Lung (tissue), 12 donors: ENCODE data around the gene DCAF5. TPM values are rescaled to one million over a fixed set of nuclear protein-coding genes. Genes with fewer than 3 reads are reported as not detected.

Experiments used
- ATAC-seq: fragments of 200-7000 bp; cut with Tn5 transposase; one replicate; pipeline ENCODE4 v1.9.1; 2020; ENCODE audit warnings: moderate number of reproducible peaks; ENCODE audit not compliant: insufficient read depth, low FRiP score
- DNase-seq, 3 donors: peaks; one replicate each; pipeline ENCODE4 v3.0.0-alpha.2; 2013 to 2017
- H3K27ac ChIP-seq, 2 donors: one replicate each; pipeline ENCODE4 v1.5.1; 2013; ENCODE audit warnings: mild to moderate bottlenecking in 2 of 2, moderate library complexity in 2 of 2, control low read depth in 1 of 2, inconsistent platforms in 1 of 2, low read depth in 1 of 2, low read length in 1 of 2
- H3K27me3 ChIP-seq, 3 donors: one replicate each; pipeline ENCODE4 v1.5.1; 2013; ENCODE audit warnings: low read length in 2 of 3; ENCODE audit not compliant: control insufficient read depth in 3 of 3, insufficient read depth in 3 of 3
- H3K36me3 ChIP-seq, 4 donors: one replicate each; pipeline ENCODE4 v1.5.1; 2013; ENCODE audit warnings: low read length in 4 of 4, mild to moderate bottlenecking in 1 of 4, moderate library complexity in 1 of 4; ENCODE audit not compliant: control insufficient read depth in 4 of 4, insufficient read depth in 4 of 4
- H3K4me1 ChIP-seq, 5 donors: one replicate each; pipeline ENCODE4 v1.5.1; 2013; ENCODE audit warnings: low read length in 5 of 5, mild to moderate bottlenecking in 2 of 5, moderate library complexity in 1 of 5; ENCODE audit not compliant: control insufficient read depth in 5 of 5, insufficient read depth in 5 of 5
- H3K4me3 ChIP-seq: one replicate; pipeline ENCODE4 v1.5.1; 2013; ENCODE audit warnings: mild to moderate bottlenecking, control low read depth, moderate library complexity
- H3K9ac ChIP-seq, 2 donors: one replicate each; pipeline ENCODE4 v1.5.1; 2013; ENCODE audit warnings: low read length in 2 of 2, control low read depth in 1 of 2; ENCODE audit not compliant: insufficient read depth in 1 of 2
- H3K9me3 ChIP-seq, 4 donors: one replicate each; pipeline ENCODE4 v1.5.1; 2013; ENCODE audit warnings: low read length in 3 of 4, mild to moderate bottlenecking in 1 of 4, moderate library complexity in 1 of 4; ENCODE audit not compliant: control insufficient read depth in 4 of 4, insufficient read depth in 3 of 4
- WGBS, 2 donors: extraction: QIAGEN DNeasy Blood & Tissue Kit; methylation state at CpG; one replicate each; pipeline ENCODE4 v1.1.7; 2013; 5-methylcytosine and 5-hydroxymethylcytosine counted together
- polyA plus RNA-seq, 2 donors: library from polyadenylated mRNA; stranded (reverse); fragments of 200-250 nt; gene quantifications; one replicate each; pipeline ENCODE4 v1.2.1, GENCODE V29; 2013
- total RNA-seq, 2 donors: library from RNA; depleted of rRNA in 1 of 2; stranded (reverse); fragments of >200 nt in 1 of 2; gene quantifications; one replicate each; pipeline ENCODE4 v1.2.1, GENCODE V29; 2014 to 2021
- TF ChIP-seq, protein P1 (sequence below): IDR thresholded peaks from 2 replicates; pipeline ENCODE4 v1.5.1; 2012; ENCODE audit warnings: mild to moderate bottlenecking; ENCODE audit errors: control extremely low read depth, extremely low read depth
- donor health status: control.
- donor health status: control.
- donor health status: Bipolar disorder and iron deficiency.
- donor health status: healthy.
- donor health status: DM: yes; HTN: yes; CAD: no.

Gene DCAF5
- total and polyA plus RNA-seq, 4 donors = 20.2 to 50.4 (median 31.2) TPM

DNA sequence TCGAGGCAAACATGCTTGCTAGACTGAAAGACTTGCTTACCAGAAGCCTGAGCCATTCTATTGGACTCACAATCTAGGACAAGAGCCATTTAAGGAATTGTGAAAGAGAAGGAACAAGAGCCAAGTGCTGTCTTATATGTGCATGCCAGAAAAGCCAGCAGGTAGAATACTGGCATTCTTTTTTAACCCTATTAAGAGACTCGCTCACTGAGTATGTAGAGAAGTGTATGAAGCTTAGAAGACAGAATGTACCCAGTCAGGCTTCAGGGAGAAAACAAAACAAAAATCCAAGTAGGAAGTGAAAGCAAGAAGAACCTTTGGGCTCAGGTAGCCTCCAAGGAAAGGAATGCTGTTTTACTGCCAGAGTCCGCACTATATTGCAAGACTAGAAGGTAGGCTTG is 65.9 kb downstream of the DCAF5 start:
- H3K4me1 ChIP-seq = peaks cover 0 to 6% (median 0%) of the 10 kb centered on the region in 5 donors
- no peak overlapping the region for H3K9ac ChIP-seq
- H3K4me3 ChIP-seq = no peak overlapping the region
- H3K9me3 ChIP-seq = no peaks in the 10 kb centered on the region
- TF ChIP-seq, protein P1, sequence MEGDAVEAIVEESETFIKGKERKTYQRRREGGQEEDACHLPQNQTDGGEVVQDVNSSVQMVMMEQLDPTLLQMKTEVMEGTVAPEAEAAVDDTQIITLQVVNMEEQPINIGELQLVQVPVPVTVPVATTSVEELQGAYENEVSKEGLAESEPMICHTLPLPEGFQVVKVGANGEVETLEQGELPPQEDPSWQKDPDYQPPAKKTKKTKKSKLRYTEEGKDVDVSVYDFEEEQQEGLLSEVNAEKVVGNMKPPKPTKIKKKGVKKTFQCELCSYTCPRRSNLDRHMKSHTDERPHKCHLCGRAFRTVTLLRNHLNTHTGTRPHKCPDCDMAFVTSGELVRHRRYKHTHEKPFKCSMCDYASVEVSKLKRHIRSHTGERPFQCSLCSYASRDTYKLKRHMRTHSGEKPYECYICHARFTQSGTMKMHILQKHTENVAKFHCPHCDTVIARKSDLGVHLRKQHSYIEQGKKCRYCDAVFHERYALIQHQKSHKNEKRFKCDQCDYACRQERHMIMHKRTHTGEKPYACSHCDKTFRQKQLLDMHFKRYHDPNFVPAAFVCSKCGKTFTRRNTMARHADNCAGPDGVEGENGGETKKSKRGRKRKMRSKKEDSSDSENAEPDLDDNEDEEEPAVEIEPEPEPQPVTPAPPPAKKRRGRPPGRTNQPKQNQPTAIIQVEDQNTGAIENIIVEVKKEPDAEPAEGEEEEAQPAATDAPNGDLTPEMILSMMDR = no peak
- no peaks in the 10 kb centered on the region for H3K27me3 ChIP-seq
- peaks cover 13 to 45% (median 21%) of the 10 kb centered on the region in 4 donors for H3K36me3 ChIP-seq
- DNase-seq = peak in 2 of 3 donors; percentile 35 to 50
- 72 to 94% methylated on average over 3 of the region's 3 CpGs for WGBS, 2 donors
- peak; percentile 88 for ATAC-seq
- peak overlapping the region in 1 of 2 donors; percentile 60 for H3K27ac ChIP-seq

DNA sequence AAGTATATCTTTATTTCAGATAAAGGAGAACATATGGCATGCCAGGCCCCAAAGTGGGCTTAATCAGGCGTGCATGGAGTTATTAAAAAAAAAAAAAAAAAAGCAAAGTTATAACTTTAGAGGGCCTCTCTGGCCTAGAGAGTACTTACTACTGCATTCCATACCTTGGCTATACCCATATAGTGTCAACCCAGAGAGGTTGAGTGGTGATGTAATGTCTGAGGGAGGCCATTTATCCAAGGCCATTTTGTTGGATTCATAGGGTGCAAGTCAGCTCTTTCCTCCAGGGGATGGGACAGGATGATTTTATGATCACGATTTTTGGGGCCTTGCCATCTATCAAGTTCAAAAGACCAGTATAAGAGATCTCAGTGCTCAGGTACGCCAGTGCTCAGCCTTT is 66.4 kb downstream of the DCAF5 start:
- Histone ChIP-seq H3K27ac (peak overlapping the region in 1 of 2 donors; percentile 55), H3K4me3 (no peak overlapping the region), H3K4me1 (peaks cover 0 to 6% (median 0%) of the 10 kb centered on the region in 5 donors), H3K36me3 (peaks cover 13 to 44% (median 18%) of the 10 kb centered on the region in 4 donors), H3K27me3 (no peaks in the 10 kb centered on the region), H3K9me3 (no peaks in the 10 kb centered on the region), H3K9ac (no peak overlapping the region)
- DNase-seq (peak in 2 of 3 donors; percentile 6 to 30), ATAC-seq (no peak)
- WGBS, 2 donors = 79 to 93% methylated on average over 3 of the region's 3 CpGs
- TF ChIP-seq, protein P1 = no peak

DNA sequence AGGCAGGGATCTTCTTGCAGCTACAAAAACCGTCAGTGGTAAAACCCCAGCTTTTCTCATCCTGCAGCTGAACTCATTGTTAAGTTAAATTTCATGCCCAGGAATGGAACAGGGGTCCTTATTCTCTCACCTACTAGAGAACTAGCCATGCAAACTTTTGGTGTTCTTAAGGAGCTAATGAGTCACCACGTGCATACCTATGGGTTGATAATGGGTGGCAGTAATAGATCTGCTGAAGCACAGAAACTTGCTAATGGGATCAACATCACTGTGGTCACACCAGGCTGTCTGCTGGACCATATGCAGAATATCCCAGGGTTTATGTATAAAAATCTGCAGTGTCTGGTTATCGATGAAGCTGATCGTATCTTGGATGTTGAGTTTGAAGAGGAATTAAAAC is 68.9 kb downstream of the DCAF5 start:
- peaks cover 0 to 12% (median 4%) of the 10 kb centered on the region in 5 donors for H3K4me1 ChIP-seq
- H3K36me3 ChIP-seq = peaks cover 8 to 31% (median 13%) of the 10 kb centered on the region in 4 donors
- no peaks in the 10 kb centered on the region for H3K9me3 ChIP-seq
- ATAC-seq = no peak
- no peak overlapping the region for H3K9ac ChIP-seq
- WGBS, 2 donors = 92 to 93% methylated on average over 4 of the region's 4 CpGs
- H3K27me3 ChIP-seq = no peaks in the 10 kb centered on the region
- no peak overlapping the region for H3K27ac ChIP-seq
- H3K4me3 ChIP-seq = no peak overlapping the region
- no peak for DNase-seq
- TF ChIP-seq, protein P1 = no peak

DNA sequence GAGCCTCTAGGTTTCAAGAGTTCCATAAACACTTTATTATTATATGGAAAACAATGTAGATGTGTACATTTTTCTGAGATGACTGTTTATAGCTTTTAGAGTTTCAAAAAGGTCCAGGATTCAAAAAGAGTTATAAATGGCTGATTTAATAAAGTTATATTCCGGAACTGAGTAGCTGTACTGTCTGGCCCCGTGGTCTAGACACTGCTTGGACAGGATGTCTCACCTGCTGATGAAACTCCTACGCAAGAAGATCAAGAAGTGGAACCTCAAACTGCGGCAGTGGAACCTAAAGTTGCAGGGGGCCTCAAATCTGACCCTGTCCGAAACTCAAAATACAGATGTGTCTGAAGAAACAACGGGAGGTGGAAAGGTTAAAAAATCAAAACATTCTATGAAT is 69.7 kb downstream of the DCAF5 start:
- Histone ChIP-seq H3K9me3 (no peaks in the 10 kb centered on the region), H3K27ac (no peak overlapping the region), H3K36me3 (peaks cover 8 to 31% (median 13%) of the 10 kb centered on the region in 4 donors), H3K9ac (no peak overlapping the region), H3K27me3 (no peaks in the 10 kb centered on the region), H3K4me1 (peaks cover 0 to 17% (median 5%) of the 10 kb centered on the region in 5 donors), H3K4me3 (no peak overlapping the region)
- ATAC-seq = no peak
- DNase-seq = no peak
- WGBS, 2 donors = 64 to 88% methylated on average over 6 of the region's 6 CpGs
- TF ChIP-seq, protein P1 = no peak
